ENCODE data around the gene CRYBA2.

Gene CRYBA2

DNA sequence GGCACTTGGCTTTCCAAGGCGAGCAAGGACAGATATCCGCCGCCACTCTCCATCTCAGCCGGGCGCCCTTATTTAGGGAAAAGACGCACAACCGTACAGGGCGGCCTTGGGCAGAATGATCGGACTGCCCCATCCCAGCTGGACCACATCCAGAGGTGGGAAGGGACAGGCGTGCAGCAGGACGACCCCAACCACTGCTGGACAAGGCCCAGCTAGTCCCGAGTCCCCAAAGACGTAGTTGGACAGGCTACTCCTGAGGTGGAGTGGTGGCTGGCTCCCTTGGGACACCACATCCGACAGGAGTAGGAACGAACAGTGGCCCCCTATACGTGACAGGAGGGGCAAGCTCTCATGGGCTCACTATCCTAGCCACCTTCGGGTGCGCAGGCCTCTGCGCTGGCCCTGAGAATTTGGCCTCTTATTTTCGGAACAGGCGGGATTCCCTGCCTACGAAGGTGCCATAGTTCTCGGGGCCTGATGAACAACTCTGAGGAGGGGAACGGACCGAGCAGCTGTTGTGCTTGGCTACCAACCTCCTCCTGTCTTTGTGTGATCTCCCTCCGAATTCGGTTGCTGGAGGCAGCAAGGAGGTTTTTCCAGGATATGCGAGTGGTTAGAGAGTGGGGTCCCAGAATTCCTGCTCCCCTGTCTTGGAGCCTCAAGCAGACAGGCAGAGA lies 10.5 kb downstream of the CRYBA2 start:
- DNase-seq (ENCODE audit: low read depth) = no peak

DNA sequence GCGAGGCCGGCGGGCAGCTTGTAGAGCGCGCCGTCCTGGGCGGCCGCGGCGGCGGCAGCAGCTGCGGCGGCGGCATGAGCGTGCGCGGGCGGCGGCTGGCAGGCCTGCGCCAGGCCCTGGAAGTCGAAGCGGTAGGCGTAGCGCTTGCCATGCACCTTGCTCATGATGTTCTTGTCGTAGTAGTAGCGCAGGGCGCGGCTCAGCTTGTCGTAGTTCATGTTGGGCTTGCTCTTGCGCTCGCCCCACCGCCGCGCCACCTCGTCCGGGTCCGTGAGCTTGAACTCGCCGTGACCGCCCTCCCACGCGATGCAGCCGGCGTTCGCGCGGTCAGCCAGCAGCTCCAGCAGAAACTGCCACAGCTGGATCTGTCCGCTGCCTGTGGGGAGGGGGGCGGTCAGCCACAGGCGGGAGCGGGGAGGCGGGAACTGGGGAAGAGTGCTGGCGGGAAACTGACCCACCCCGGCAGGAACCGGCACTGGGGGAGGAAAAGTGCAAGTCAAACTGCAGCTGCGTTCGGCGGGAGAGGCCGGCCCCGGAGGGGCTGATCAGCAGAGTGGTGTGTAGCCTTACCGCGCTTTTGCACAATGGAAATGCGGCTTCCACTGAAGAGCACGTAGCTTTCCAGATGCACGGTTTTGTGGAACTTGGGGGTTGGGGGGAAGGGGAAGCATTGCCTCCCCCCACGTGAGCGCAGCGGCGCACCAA lies 11.2 kb downstream of the CRYBA2 start:
- DNase-seq (ENCODE audit: low read depth) = no peak

DNA sequence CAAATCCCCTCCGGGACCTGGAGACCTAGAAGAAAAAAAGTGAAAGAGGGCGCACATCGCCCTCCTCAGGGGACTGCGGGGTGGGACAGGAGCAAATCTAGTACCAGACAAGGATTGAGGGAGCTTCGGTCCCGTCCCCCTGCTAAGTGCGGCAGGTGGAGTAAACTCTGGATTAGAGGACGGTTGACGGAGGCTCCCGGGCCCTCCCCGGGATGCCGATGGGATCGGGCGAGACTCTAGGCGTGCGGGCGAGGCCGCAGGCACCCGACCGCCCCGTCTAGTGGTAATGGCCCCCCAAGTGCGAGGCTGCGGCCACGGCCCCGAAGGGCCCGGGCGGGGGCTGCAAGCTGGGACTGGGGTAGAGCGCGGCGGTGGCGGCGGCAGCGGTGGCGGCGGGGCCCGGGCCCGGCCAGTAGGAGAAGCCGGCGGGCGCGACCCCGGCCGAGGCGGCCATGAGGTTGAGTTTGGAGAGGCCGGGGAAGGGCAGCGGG lies 11.8 kb downstream of the CRYBA2 start:
- DNase-seq (ENCODE audit: low read depth) = no peak

DNA sequence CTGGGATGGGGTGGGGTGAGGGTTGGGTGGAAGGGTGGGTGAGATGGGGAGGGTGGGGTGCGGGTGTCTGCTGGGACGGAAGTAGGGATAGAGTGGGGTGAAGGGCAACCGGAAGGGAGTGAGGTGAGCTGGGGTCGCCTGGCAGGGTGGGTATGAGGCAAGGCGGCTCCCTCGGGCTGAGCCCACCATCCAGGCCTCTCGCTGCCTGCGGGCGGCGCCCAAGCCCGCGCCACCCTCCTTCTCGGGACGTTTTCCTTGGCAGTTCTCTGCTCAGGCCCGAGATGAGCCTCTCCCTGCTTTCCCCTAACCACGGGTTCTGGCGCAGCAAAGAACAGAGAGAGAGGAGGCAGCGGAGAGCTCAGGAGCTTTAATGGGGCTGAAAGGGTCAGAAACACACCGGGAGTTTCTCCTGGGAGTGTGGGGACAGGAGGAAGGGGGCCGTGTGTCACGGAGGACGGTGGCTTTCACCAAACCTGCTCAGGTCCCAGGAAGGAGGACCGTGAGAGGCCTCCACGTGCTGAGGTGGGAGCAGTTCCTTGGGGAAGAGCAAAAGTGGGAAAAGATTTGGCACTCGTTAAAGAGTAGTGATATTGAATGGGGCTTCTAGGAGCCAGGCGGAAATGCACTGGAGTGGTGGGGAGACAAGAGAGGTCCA lies 12.4 kb downstream of the CRYBA2 start:
- DNase-seq (ENCODE audit: low read depth) = no peak

- DNase-seq (ENCODE audit: low read depth) = peak; percentile 76
Observed at GRCh38 chr2:218979846-218980734, 13.1 kb downstream of the CRYBA2 start.

DNA sequence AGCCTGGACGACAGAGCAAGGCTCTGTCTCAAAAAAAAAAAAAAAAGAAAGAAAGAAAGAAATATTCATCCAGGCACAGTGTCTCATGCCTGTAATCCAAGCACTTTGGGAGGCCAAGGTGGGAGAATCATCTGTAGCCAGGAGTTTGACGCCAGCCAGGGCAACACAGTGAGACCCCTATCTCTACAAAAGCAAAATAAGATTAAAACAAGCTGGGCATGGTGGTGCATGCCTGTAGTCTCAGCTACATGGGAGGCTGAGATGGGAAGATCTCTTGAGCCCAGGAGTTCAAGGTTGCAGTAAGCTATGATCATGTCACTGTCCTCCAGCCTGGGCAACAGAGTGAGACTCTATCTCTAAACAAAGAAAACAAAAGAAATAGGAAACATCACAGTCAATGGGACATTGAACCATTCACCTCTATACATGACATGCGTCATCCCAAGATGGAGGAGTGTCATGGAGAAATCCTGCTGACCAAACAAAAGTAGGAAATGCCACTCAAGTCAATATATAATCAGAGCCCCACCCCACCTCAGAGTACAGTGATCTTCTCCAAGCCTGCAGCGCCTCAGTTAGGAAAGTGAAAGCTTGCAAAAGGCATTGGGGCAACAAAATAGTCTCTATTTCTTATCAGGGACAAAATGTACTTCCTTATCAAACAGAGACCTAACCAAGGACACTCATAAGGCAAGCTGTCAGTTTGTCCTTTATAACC lies 18.0 kb downstream of the CRYBA2 start:
- no peak for DNase-seq (ENCODE audit: low read depth)

DNA sequence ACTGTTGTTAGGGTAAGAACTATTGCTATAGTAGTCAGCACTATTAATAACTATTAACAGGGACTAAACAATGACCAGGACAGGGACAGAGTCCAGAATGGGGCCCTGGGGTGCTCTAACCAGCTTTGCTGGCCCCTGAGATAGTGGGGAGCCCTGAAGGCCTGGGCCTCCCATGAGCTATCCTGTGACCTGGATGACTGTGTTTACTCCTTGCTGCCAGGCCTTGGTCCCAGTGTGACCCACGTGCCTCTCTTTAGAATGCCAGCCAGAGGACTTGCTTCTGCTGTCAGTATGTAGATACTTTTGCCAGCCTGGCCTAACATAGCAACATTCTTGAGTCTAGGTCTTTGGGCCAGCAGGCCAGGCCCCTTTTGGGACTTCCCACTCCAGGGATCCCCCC lies 22.3 kb downstream of the CRYBA2 start:
- no peak for DNase-seq (ENCODE audit: low read depth)

GRCh38 chr2:218964041-218964771 lies 29.0 kb downstream of the CRYBA2 start:
- no peak for DNase-seq (ENCODE audit: low read depth)

- no peak for DNase-seq (ENCODE audit: low read depth)
Observed at GRCh38 chr2:218963601-218964000, 29.6 kb downstream of the CRYBA2 start.

- peak; percentile 45 for DNase-seq (ENCODE audit: low read depth)
Observed at GRCh38 chr2:218962859-218963492, 30.2 kb downstream of the CRYBA2 start.

- DNase-seq (ENCODE audit: low read depth) = no peak
Observed at GRCh38 chr2:218961651-218962570, 31.3 kb downstream of the CRYBA2 start.

DNA sequence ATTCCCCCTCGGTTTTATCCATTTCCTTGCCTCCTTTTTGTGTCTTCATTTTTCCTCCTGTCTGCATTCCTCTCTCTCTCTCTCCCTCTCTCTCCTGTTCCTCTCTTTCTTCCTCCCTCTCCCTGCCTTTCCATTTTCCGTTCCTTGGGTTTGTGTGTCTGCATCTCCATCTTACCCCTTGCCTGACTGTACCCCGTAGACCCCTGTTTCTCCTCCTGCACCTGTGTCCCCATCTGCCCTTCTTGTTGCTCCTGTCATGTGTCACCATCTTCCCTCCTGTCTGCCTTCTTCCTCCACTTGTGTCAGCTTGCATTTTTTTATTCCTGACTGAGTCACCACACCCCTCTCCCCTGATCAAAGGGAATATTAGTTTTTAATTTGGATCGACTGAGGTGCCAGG lies 32.0 kb downstream of the CRYBA2 start:
- DNase-seq (ENCODE audit: low read depth) = no peak

DNA sequence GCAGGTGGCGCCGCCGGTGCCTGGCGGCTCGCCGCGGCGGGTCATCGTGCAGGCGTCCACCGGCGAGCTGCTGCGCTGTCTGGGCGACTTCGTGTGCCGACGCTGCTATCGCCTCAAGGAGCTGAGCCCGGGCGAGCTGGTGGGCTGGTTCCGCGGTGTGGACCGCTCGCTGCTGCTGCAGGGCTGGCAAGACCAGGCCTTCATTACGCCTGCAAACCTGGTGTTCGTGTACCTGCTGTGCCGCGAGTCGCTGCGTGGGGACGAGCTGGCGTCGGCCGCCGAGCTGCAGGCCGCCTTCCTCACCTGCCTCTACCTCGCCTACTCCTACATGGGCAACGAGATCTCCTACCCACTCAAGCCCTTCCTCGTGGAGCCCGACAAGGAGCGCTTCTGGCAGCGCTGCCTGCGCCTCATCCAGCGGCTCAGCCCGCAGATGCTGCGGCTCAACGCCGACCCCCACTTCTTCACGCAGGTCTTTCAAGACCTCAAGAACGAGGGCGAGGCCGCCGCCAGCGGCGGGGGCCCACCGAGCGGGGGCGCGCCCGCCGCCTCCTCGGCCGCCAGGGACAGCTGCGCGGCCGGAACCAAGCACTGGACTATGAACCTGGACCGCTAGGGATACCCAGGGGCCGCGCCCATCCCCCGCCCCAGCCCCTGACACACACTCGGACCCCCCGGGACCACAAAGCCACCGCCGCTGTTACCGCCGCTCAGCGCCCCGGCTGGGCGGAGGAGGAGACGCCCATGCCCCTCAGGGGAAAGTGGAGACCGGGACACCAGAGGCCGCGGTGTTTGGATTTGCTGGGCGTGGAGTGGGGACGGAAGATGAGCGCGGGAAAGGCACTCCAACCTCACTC lies 32.7 kb downstream of the CRYBA2 start:
- DNase-seq (ENCODE audit: low read depth) = no peak

DNA sequence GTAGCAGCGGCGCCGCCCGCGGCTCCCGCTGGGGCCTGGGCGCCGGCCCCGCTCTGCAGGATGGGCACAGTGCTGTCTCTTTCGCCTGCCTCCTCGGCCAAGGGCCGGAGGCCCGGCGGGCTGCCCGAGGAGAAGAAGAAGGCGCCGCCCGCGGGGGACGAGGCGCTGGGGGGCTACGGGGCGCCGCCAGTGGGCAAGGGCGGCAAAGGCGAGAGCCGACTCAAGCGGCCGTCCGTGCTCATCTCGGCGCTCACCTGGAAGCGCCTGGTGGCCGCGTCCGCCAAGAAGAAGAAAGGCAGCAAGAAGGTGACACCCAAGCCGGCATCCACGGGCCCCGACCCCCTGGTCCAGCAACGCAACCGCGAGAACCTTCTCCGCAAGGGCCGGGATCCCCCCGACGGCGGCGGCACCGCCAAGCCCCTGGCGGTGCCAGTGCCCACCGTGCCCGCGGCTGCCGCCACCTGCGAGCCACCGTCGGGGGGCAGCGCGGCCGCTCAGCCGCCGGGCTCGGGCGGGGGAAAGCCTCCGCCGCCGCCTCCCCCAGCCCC lies 33.4 kb downstream of the CRYBA2 start:
- no peak for DNase-seq (ENCODE audit: low read depth)

- peak; percentile 46 for DNase-seq (ENCODE audit: low read depth)
Observed at GRCh38 chr2:218959141-218959731, 34.0 kb downstream of the CRYBA2 start, which contains the start of gene CDK5R2. Gene CDK5R2, plus strand, starts transcription at chr2:218959666. Its CDS starts 155 bp downstream, at chr2:218959821.

- DNase-seq (ENCODE audit: low read depth) = no peak
Observed at GRCh38 chr2:218958276-218958675, 34.9 kb downstream of the CRYBA2 start.

GRCh38 chr2:218957671-218958070 lies 35.6 kb downstream of the CRYBA2 start:
- DNase-seq (ENCODE audit: low read depth) = no peak

Data from activated gamma-delta T cell treated with anti-CD3 and anti-CD28 coated beads, Interleukin-2, amount 50 U/mL, for 16 hours (primary cell).